ENCODE results near the gene MCEE.
"Not testable (repeated sequence)": the region's sequence is repeated elsewhere in the genome, so short reads cannot be mapped to it uniquely, and the experiment has no call there.

Gene MCEE

GRCh38 chr2:71130152-71130904 lies at the start of gene MCEE, which contains the start of gene MPHOSPH10:
MCEE (minus strand) TSS chr2:71130229; CDS start chr2:71130219, 10 bp downstream.
MPHOSPH10 (plus strand) TSS chr2:71130634; CDS start chr2:71130666, 32 bp downstream.
- peak; percentile 81 to 92 for DNase-seq

- not testable (repeated sequence) for DNase-seq
These were observed 48.8 kb upstream of the MCEE start for GRCh38 chr2:71178836-71179235.

- no peak for DNase-seq
These were observed 44.2 kb upstream of the MCEE start for GRCh38 chr2:71174207-71174606.

- no peak for DNase-seq
These were observed 43.1 kb upstream of the MCEE start for GRCh38 chr2:71173096-71173495.

- DNase-seq: no peak
These were observed 36.8 kb upstream of the MCEE start for GRCh38 chr2:71166812-71167211.

- peak in 1 of 2 donors; percentile 77 for DNase-seq
These were observed 27.2 kb upstream of the MCEE start for GRCh38 chr2:71157124-71157793.

GRCh38 chr2:71156573-71156972 lies 26.5 kb upstream of the MCEE start:
- no peak for DNase-seq

GRCh38 chr2:71155846-71156245 lies 25.8 kb upstream of the MCEE start:
- DNase-seq: no peak

- no peak for DNase-seq
These were observed 24.8 kb upstream of the MCEE start for GRCh38 chr2:71154798-71155197.

- DNase-seq: no peak
These were observed 24.2 kb upstream of the MCEE start for GRCh38 chr2:71154279-71154678.

- DNase-seq: no peak
These were observed 23.7 kb upstream of the MCEE start for GRCh38 chr2:71153585-71154224.

GRCh38 chr2:71151620-71152019 lies 21.6 kb upstream of the MCEE start:
- DNase-seq: no peak

GRCh38 chr2:71150082-71150816 lies 20.2 kb upstream of the MCEE start:
- no peak for DNase-seq

- DNase-seq: no peak
These were observed 18.6 kb upstream of the MCEE start for GRCh38 chr2:71148506-71149063.

GRCh38 chr2:71143782-71144181 lies 13.8 kb upstream of the MCEE start:
- no peak for DNase-seq

GRCh38 chr2:71136174-71136573 lies 6.1 kb upstream of the MCEE start:
- no peak for DNase-seq

- no peak for DNase-seq
These were observed 3.6 kb upstream of the MCEE start for GRCh38 chr2:71133603-71134002.

GRCh38 chr2:71131387-71132166 lies 1.5 kb upstream of the MCEE start:
- not testable (repeated sequence) for DNase-seq

GRCh38 chr2:71130905-71131244 lies 846 bp upstream of the MCEE start:
- peak; percentile 17 to 26 for DNase-seq

GRCh38 chr2:71129902-71130151 lies 202 bp downstream of the MCEE start:
- DNase-seq: peak in 1 of 2 donors; percentile 62

- no peak for DNase-seq
These were observed 721 bp downstream of the MCEE start for GRCh38 chr2:71129114-71129901.

- DNase-seq: no peak
These were observed 3.1 kb downstream of the MCEE start for GRCh38 chr2:71126957-71127356.

Measured in inflammatory macrophage treated with lipopolysaccharide for 1 hour (primary cell).